ENCODE results near the gene TMC6. TPM values are rescaled to one million over a fixed set of nuclear protein-coding genes. Genes with fewer than 3 reads are reported as not detected.

The TMC6 gene
- polyA plus RNA-seq, 1 of the 3 experiments (the other 2 are of a cell fraction): 5.5 TPM

GRCh38 chr17:78106211-78106610 lies 22.3 kb downstream of the TMC6 start:
- no peak for DNase-seq
- no peaks in the 10 kb centered on the region for H4K20me1 ChIP-seq (ENCODE audit: insufficient read depth)
- H3K27me3 ChIP-seq (ENCODE audit: insufficient read depth): no peaks in the 10 kb centered on the region
- peaks cover 12% of the 10 kb centered on the region for H3F3A ChIP-seq (replicated peaks; ENCODE audit: insufficient read depth)
- no peak overlapping the region for H2AFZ ChIP-seq (ENCODE audit: low read depth)
- ChIA-PET POLR2A (no interaction called here), CTCF (interaction anchor here (1.1 to 3.3 kb wide), 8 partner anchors 11 to 564 kb away, joined by 3 to 21 read pairs (median 5); no protein-coding TSS in a partner anchor)
- no peak overlapping the region for H3K27ac ChIP-seq (ENCODE audit: low read depth in 2 of 2, low read length in 1 of 2)
- peaks cover 19 to 58% of the 10 kb centered on the region in 2 experiments for H3K36me3 ChIP-seq (replicated peaks in 1 of 2; ENCODE audit: control insufficient read depth in 1 of 2, insufficient read depth in 2 of 2, low read length in 1 of 2)
- no peaks in the 10 kb centered on the region for H3K9me3 ChIP-seq
- WGBS (ENCODE audit: low lambda C conversion rate): 95% methylated on average over 15 of the region's 15 CpGs
- no peak overlapping the region for H3K4me2 ChIP-seq
- H3K79me2 ChIP-seq (ENCODE audit: insufficient read depth): no peaks in the 10 kb centered on the region
- H3K4me1 ChIP-seq (ENCODE audit: control insufficient read depth in 1 of 2, insufficient read depth in 2 of 2, low read depth in 1 of 2, low read length in 1 of 2): no peaks in the 10 kb centered on the region
- TF ChIP-seq POLR2AphosphoS5 (IDR thresholded peaks at IDR 0.05; ENCODE audit: low read depth, low read length) (no peak), TEAD4 (IDR thresholded peaks at IDR 0.05; ENCODE audit: borderline replicate concordance, insufficient read depth) (no peak), TAF1 (IDR thresholded peaks at IDR 0.05; ENCODE audit: borderline replicate concordance, low read depth, low read length) (no peak), RAD21 (IDR thresholded peaks at IDR 0.05; ENCODE audit: low read length) (no peak), FOXM1 (IDR thresholded peaks at IDR 0.05; ENCODE audit: low read depth) (no peak), SMC3 (IDR thresholded peaks at IDR 0.05; ENCODE audit: low read depth, low read length) (no peak), ZBTB33 (IDR thresholded peaks at IDR 0.05; ENCODE audit: borderline replicate concordance, low read depth) (no peak), USF1 (IDR thresholded peaks at IDR 0.05; ENCODE audit: borderline replicate concordance, low read depth) (no peak), PBX3 (IDR thresholded peaks at IDR 0.05) (no peak), NFIC (IDR thresholded peaks at IDR 0.05; ENCODE audit: borderline replicate concordance) (no peak), CTCF (IDR thresholded peaks at IDR 0.05) (no peak), RFX5 (IDR thresholded peaks at IDR 0.05; ENCODE audit: low read length) (no peak), IRF3 (IDR thresholded peaks at IDR 0.05; ENCODE audit: low read depth, low read length) (no peak), EP300 (IDR thresholded peaks at IDR 0.05; ENCODE audit: borderline replicate concordance in 1 of 2, low read depth in 1 of 2, low read length in 1 of 2) (no peak), YY1 (IDR thresholded peaks at IDR 0.05; ENCODE audit: low read depth) (no peak), EZH2phosphoT487 (IDR thresholded peaks at IDR 0.05; ENCODE audit: borderline replicate concordance, low read depth) (no peak), FOXJ3 (CRISPR knock-in tag; IDR thresholded peaks at IDR 0.05) (no peak), RCOR1 (IDR thresholded peaks at IDR 0.05; ENCODE audit: low read length) (no peak)
- no peaks in the 10 kb centered on the region for H3K9me2 ChIP-seq
- H3K9ac ChIP-seq: no peak overlapping the region
- H3K4me3 ChIP-seq (ENCODE audit: low read depth in 2 of 2, low read length in 1 of 2): no peak overlapping the region

All from SK-N-SH (cell line).